Measurements from ENCODE around the gene RALB. TPM values are rescaled to one million over a fixed set of nuclear protein-coding genes. Genes with fewer than 3 reads are reported as not detected.

RALB gene
- total and polyA plus RNA-seq, 2 of the 8 experiments (the other 6 are each of a cell fraction or from before 2014, with no cell fraction given): 12.0 to 16.6 TPM

DNA sequence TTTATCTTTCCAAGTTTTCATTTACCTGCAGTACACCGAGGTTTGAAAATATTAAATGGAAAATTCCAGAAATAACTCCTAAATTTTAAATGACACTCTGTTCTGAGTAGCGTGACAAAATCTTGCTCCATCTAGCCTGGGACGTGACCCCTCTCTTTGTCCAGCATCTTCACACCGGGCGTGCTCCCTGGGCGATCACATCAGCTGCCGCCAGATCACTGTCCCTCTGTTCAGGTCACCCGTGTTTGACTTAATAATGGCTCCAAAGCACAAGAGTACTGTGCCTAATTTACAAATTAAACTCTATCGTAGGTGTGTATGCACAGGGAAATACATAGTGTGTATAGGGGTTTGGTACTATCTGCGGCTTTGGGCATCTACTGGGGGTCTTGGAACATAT is 23.3 kb upstream of the RALB start:
- no peak overlapping the region for H3K27ac ChIP-seq (ENCODE audit: low read depth, low read length)
- TF ChIP-seq KDM4A (IDR thresholded peaks at IDR 0.05; ENCODE audit: low read depth, low read length, severe bottlenecking) (no peak), EGR1 (IDR thresholded peaks at IDR 0.05; ENCODE audit: borderline replicate concordance, low read depth, low read length) (no peak), YY1 (IDR thresholded peaks at IDR 0.05; ENCODE audit: low read depth, low read length) (no peak), HDAC2 (IDR thresholded peaks at IDR 0.05; ENCODE audit: borderline replicate concordance in 1 of 2, low read depth in 2 of 2, low read length in 2 of 2) (no peak), NANOG (IDR thresholded peaks at IDR 0.05; ENCODE audit: insufficient read depth, low read depth, low read length, poor library complexity, severe bottlenecking) (no peak)
- TF ChIP-seq, protein P1, sequence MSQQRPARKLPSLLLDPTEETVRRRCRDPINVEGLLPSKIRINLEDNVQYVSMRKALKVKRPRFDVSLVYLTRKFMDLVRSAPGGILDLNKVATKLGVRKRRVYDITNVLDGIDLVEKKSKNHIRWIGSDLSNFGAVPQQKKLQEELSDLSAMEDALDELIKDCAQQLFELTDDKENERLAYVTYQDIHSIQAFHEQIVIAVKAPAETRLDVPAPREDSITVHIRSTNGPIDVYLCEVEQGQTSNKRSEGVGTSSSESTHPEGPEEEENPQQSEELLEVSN (IDR thresholded peaks at IDR 0.05): no peak
- H3K23me2 ChIP-seq (ENCODE audit: low read depth, low read length): no peaks in the 10 kb centered on the region
- WGBS, 2 experiments (ENCODE audit: extremely low coverage in 1 of 2, insufficient coverage in 1 of 2, insufficient read length in 1 of 2, insufficient replicate concordance in 2 of 2, low coverage in 1 of 2, low lambda C conversion rate in 2 of 2, missing lambda C conversion rate in 1 of 2): 93% methylated on average over 10 of the region's 10 CpGs; no CpG with 5 or more reads in 1 of the 2 experiments
- H4K20me1 ChIP-seq (replicated peaks in 1 of 2; ENCODE audit: control insufficient read depth in 1 of 2, insufficient read depth in 2 of 2, low read length in 2 of 2): no peaks in the 10 kb centered on the region
- H3K4me2 ChIP-seq (ENCODE audit: insufficient read depth in 1 of 2, low read depth in 2 of 2, low read length in 2 of 2): no peak overlapping the region
- H3K18ac ChIP-seq (ENCODE audit: extremely low read depth, low read length): no peak overlapping the region
- no peak overlapping the region for H3K23ac ChIP-seq (ENCODE audit: insufficient read length)
- no peak overlapping the region for H4K5ac ChIP-seq (ENCODE audit: insufficient read length, low read depth, low read length)
- no peaks in the 10 kb centered on the region; a peak in 2 of 7 replicates for H3K4me1 ChIP-seq (replicated peaks in 1 of 4; ENCODE audit: control insufficient read depth in 3 of 4, insufficient read depth in 4 of 4, low read length in 3 of 4)
- ChIA-PET POLR2A (ENCODE audit: partially characterized antibody) (no interaction called here), CTCF (ENCODE audit: partially characterized antibody) (interaction anchor here (0.6 kb wide), 2 partner anchors 207 to 567 kb away, joined by 3 read pairs; no protein-coding TSS in a partner anchor)
- H3K9ac ChIP-seq (replicated peaks in 1 of 4; ENCODE audit: extremely low read depth in 1 of 4, low read depth in 3 of 4, low read length in 3 of 4): no peak overlapping the region
- no peak overlapping the region for H4K8ac ChIP-seq (ENCODE audit: extremely low read depth, insufficient read depth, low read length)
- no peak for DNase-seq (ENCODE audit: low read depth in 1 of 2, low spot score in 2 of 2)
- H3K4me3 ChIP-seq (ENCODE audit: extremely low read depth in 1 of 4, insufficient read depth in 2 of 4, low read depth in 3 of 4, low read length in 4 of 4): no peak overlapping the region
- no peaks in the 10 kb centered on the region for H3K36me3 ChIP-seq (ENCODE audit: control insufficient read depth in 2 of 4, insufficient read depth in 4 of 4, low read length in 3 of 4)
- H2BK20ac ChIP-seq (ENCODE audit: low read length): no peak overlapping the region
- no peak overlapping the region for H2BK15ac ChIP-seq (ENCODE audit: low read length)
- no peak overlapping the region for H3K56ac ChIP-seq (replicated peaks; ENCODE audit: insufficient read length, low read depth, low read length)
- H2BK120ac ChIP-seq (replicated peaks; ENCODE audit: low read depth, low read length): no peak overlapping the region
- no peak overlapping the region for H3K4ac ChIP-seq (replicated peaks; ENCODE audit: insufficient read length, low read depth, low read length)
- H3K27me3 ChIP-seq (replicated peaks in 1 of 4; ENCODE audit: control insufficient read depth in 3 of 4, extremely low read depth in 1 of 4, insufficient read depth in 3 of 4, low read length in 3 of 4): peaks cover 1 to 22% (median 9%) of the 10 kb centered on the region in 4 experiments; a peak in 6 of 7 replicates
- no peak overlapping the region for H2BK5ac ChIP-seq (ENCODE audit: low read depth, low read length)
- no peaks in the 10 kb centered on the region for H3K79me1 ChIP-seq (ENCODE audit: low read depth, low read length)
- no peak overlapping the region for H2AFZ ChIP-seq (ENCODE audit: low read length)
- H2BK12ac ChIP-seq (ENCODE audit: low read depth, low read length): no peak overlapping the region
- H3K9me3 ChIP-seq (ENCODE audit: insufficient read depth in 2 of 2, low read depth in 1 of 2, low read length in 1 of 2): no peaks in the 10 kb centered on the region
- H3K79me2 ChIP-seq (ENCODE audit: control insufficient read depth in 1 of 2, insufficient read depth in 2 of 2, low read length in 2 of 2): no peaks in the 10 kb centered on the region
- H3K14ac ChIP-seq (ENCODE audit: insufficient read length): no peak overlapping the region
- H4K91ac ChIP-seq (replicated peaks; ENCODE audit: insufficient read length, low read length): no peak overlapping the region
- no peak for FAIRE-seq
- no peak overlapping the region for H2AK5ac ChIP-seq (ENCODE audit: low read depth, low read length)
